ENCODE results near the gene KRTAP5-1. TPM values are rescaled to one million over a fixed set of nuclear protein-coding genes. Genes with fewer than 3 reads are reported as not detected.

KRTAP5-1 gene
- total RNA-seq, 4 donors from 2014 or later, result not detected

DNA sequence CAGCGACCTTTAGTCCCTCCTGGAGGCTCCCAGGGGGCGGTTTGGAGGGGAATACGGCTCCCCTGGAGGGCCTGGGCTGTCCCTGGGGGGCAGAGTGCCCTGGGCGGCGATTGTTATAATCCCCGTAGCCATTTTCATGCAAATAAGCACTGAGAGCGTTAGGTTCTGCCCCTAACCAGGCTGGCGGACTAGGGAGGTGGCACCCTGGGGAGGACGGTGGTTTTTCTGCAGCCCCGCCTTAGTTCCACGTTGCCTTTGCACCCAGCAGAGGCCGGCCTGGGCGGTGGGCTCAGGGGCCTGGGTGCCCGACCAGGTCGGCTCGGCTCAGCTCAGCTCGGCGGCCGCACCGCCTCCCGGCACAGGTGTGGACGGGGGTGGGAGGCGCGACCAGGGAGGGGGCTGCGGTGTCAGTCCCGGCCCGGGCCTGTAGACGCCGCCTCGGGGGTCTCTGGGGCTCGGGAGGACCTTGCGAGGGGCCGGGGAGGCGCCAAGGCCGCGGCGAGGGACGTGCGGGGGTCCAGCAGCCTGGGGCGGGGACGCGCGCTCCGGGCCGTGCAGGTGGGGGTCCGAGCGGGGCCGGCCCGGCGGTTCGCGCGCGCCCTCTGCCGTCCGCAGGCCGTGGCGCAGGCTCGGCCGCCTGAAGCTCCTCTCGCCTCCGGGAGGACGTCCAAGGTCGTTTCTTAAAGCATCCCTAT lies 10.7 kb downstream of the KRTAP5-1 start:
- TF ChIP-seq, protein P1, sequence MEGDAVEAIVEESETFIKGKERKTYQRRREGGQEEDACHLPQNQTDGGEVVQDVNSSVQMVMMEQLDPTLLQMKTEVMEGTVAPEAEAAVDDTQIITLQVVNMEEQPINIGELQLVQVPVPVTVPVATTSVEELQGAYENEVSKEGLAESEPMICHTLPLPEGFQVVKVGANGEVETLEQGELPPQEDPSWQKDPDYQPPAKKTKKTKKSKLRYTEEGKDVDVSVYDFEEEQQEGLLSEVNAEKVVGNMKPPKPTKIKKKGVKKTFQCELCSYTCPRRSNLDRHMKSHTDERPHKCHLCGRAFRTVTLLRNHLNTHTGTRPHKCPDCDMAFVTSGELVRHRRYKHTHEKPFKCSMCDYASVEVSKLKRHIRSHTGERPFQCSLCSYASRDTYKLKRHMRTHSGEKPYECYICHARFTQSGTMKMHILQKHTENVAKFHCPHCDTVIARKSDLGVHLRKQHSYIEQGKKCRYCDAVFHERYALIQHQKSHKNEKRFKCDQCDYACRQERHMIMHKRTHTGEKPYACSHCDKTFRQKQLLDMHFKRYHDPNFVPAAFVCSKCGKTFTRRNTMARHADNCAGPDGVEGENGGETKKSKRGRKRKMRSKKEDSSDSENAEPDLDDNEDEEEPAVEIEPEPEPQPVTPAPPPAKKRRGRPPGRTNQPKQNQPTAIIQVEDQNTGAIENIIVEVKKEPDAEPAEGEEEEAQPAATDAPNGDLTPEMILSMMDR (IDR thresholded peaks at IDR 0.05; ENCODE audit: low read depth), result no peak

DNA sequence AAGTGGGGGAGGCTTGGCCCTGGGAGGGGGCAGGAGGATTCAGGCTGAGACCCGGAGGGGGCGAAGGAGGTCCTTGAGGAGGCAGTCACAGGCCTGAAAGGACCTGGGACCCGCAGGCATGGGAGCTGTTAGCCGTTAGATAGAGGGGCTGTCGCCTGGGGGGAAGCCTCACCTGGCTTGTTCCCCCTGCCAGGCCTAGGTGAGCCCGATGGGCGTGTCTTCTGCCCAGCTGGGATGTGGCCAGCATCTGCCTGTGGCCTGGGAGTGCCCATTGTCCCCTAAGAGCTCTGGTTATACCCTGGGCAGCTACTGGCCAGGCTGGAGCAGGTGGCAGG lies 11.2 kb downstream of the KRTAP5-1 start:
- TF ChIP-seq, protein P1 (IDR thresholded peaks at IDR 0.05; ENCODE audit: low read depth), result no peak

DNA sequence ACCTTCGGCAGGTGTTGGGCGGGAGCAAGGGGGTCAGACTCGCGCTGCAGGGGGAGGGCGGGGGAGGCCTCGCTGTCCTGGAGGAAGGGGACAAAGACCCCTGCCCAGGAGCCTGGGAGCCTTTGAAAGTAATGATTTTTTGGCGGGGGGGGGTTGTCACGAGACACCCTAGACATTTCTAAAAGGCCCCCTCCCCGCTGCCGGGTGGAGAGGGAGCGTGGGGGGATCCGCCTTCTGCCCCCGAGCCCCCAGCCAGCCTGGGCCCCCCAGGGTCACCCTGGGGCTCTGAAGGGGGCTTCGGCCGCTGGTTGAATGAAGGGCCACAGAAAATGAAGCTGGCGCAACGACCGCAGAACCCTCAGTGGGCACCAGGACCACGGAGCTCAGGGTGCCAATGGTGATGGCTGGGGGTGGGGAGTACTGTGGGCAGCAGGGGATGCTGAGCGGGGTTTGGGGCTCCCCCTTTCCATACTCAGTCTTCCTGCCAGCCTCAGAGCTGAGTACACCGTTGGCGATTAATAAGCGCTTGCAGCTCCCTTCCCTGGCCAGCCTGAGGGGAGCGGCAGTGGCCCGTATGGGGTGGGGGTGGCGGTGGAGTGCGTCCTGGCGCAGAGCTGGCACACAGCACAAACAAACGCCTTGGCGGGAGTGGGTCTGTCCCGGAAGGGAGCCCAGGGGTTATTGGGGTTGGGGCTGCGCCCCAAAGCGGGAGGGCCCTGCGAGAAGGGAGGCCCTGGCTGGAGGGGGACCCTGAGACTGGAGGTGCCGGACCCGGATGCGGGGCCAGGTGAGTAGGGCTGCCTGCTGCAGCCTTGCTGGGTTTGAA lies 11.8 kb downstream of the KRTAP5-1 start:
- TF ChIP-seq, protein P1 (IDR thresholded peaks at IDR 0.05; ENCODE audit: low read depth), result no peak

DNA sequence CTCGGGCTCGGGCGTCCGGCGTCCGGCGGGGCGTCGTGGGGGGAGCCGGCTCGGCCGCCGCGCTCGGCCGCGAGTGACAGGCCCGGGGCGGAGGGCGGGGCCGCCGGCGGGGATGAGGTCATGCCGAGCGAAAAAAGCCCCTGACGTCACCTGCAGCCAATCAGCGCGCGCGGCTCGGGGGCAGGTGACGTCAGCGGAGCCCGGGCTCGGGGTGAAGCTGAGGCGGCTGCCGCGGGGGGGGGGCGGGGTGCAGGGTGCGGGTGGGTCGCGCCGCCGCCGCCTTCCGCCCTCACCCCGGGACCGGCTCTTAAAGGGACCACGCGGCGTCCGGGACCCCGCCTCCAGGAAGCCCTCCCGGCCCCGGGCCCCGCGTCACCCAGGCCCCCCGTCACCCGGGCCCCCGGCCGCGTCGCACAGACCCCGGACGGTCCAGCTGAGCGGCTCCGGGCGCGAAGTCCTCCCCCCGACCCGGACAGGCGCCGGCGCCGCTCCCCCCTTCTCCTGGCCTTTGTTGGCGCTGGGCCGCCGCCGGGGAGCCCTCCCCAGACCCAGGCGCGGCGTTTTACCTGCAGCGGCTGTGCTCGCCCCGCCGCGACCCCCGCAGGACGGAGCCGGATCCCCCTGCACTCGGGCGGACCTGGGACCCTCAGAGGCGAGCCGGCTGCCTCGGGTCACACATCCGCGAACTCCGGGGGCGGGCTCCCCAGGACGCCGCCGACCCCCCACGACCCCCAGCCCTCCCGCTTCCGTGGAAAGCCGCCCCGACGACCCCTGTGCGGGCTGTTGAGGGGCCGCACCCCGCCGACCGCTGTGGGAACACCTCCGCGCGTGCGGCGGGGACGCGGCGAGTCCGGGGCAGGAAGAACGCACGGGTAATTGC lies 12.6 kb downstream of the KRTAP5-1 start, which contains the start of gene DUSP8:
Gene DUSP8 (minus strand): TSS at position 75 of the 880 bp plus-strand sequence. CDS start 6,445 bp downstream, outside the sequence.
- TF ChIP-seq, protein P1 (IDR thresholded peaks at IDR 0.05; ENCODE audit: low read depth), result no peak

DNA sequence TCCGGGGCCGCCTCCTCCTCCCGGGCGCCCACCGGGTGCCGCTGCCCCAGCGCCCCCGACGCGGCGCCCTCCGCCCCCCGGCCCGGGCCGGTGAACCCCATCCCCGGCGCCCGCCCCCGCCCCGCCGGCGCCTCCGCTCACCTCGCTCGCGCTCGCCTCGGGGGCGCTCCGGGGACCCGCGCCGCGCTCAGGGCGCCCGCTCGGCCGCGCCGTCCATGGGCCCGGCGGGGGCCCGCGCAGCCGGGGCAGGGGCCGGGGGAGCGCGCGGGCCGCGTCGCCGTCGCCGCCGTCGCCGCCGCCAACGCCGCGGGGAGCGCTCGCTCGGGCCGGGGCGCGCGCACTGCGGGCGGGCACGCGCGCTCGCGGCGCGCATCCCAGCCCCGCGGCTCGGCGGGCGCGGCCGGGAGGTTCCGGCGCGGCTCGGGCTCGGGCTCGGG lies 13.3 kb downstream of the KRTAP5-1 start:
- TF ChIP-seq, protein P1 (IDR thresholded peaks at IDR 0.05; ENCODE audit: low read depth), result no peak

DNA sequence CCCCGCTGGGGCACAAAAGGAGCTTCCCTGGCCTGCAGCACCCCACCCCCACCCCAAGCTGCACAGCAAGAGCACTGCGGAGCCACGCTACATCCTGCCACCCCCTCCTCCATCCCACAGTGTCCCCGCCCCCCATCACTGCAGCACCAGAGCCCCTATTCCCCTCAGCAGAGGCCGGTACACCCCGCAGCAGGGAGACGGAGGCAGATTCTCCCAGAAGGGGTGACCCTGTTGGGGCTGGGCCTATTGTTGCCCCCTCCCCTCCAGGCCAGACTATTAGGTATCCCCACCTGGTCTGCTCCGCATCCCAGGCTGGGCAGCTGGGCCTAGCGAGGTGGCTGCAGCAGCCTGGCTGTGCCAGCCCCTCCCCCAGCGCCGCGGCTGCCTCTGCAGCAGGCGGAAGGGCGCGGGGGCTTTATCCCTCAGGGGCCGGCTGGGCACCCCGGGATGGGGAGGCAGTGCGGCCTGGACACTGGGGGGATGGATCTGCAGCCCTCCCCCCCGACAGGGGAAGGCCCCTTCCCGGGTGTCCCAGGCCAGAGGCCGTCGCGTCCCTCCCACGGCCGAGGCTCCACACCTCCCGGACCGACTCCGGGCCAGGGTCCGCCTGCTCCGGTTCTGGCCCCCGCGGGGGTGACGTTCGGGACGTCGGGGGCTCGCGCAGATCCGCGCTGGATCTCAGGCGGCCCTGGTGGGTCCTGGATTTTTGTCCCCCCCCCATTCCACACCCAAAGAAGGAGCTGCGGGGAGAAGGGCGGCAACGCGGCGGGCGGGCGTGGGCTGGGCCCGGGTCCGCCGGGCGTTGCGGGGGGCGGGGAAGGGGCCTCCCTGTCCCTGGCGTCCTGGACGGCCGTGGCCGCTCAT lies 14.0 kb downstream of the KRTAP5-1 start:
- TF ChIP-seq, protein P1 (IDR thresholded peaks at IDR 0.05; ENCODE audit: low read depth), result no peak

All from subcutaneous adipose tissue (tissue), 4 donors.